MM.1S (cell line): ENCODE data around the gene PXYLP1.

Experiments
- DNase-seq: peaks from one replicate; pipeline ENCODE4 v3.0.0-alpha.2; 2015
- H2AFZ ChIP-seq: fragments of 300-600 bp; sonication (generic); 2 replicates; pipeline ENCODE4 v1.6.0; 2016; ENCODE audit warnings: antibody characterized with exemption, low read length
- H3F3A ChIP-seq: fragments of 300-600 bp; sonication (generic); 2 replicates; pipeline ENCODE4 v1.6.1; 2016; ENCODE audit warnings: mild to moderate bottlenecking, antibody characterized with exemption, low read length, moderate library complexity, mixed read lengths; ENCODE audit not compliant: insufficient read depth
- H3K27ac ChIP-seq: fragments of 300-600 bp; sonication (generic); 2 replicates; pipeline ENCODE4 v1.5.1; 2016; ENCODE audit warnings: mild to moderate bottlenecking, low read length
- H3K27me3 ChIP-seq: fragments of 300-600 bp; sonication (generic); replicated peaks from 2 replicates; pipeline ENCODE4 v1.6.0; 2016; ENCODE audit warnings: low read length; ENCODE audit not compliant: insufficient read depth
- H3K36me3 ChIP-seq: fragments of 300-600 bp; sonication (generic); replicated peaks from 2 replicates; pipeline ENCODE4 v1.6.1; 2016; ENCODE audit warnings: mild to moderate bottlenecking, low read length, mixed read lengths; ENCODE audit not compliant: insufficient read depth
- H3K4me1 ChIP-seq: fragments of 300-600 bp; sonication (generic); 2 replicates; pipeline ENCODE4 v1.6.1; 2016; ENCODE audit warnings: low read length, mixed read lengths
- H3K4me2 ChIP-seq: fragments of 300-600 bp; sonication (generic); 2 replicates; pipeline ENCODE4 v1.6.0; 2016; ENCODE audit warnings: low read depth, low read length
- H3K4me3 ChIP-seq: fragments of 300-600 bp; sonication (generic); 2 replicates; pipeline ENCODE4 v1.5.1; 2016; ENCODE audit warnings: low read length, mixed read lengths
- H3K79me2 ChIP-seq: fragments of 300-600 bp; sonication (generic); 2 replicates; pipeline ENCODE4 v1.6.1; 2016; ENCODE audit warnings: mixed run types, low read length, mixed read lengths
- H3K9ac ChIP-seq: fragments of 300-600 bp; sonication (generic); 2 replicates; pipeline ENCODE4 v1.6.1; 2016; ENCODE audit warnings: low read length, mixed read lengths
- H3K9me2 ChIP-seq: fragments of 300-600 bp; sonication (generic); replicated peaks from 2 replicates; pipeline ENCODE4 v1.6.1; 2016; ENCODE audit warnings: mild to moderate bottlenecking, low read length, mixed read lengths; ENCODE audit not compliant: insufficient read depth
- H3K9me3 ChIP-seq: fragments of 300-600 bp; sonication (generic); replicated peaks from 2 replicates; pipeline ENCODE4 v1.6.1; 2016; ENCODE audit warnings: mild to moderate bottlenecking, low read length, mixed read lengths; ENCODE audit not compliant: insufficient read depth
- H4K20me1 ChIP-seq: fragments of 300-600 bp; sonication (generic); 2 replicates; pipeline ENCODE4 v1.6.1; 2016; ENCODE audit warnings: mild to moderate bottlenecking, low read length, moderate library complexity, mixed read lengths; ENCODE audit not compliant: insufficient read depth
- EZH2 ChIP-seq: fragments of 300-600 bp; sonication (generic); optimal IDR thresholded peaks from 2 replicates; pipeline ENCODE3; 2017; ENCODE audit warnings: low read depth, mild to moderate bottlenecking, antibody characterized with exemption, low read length, mixed read lengths
- EZH2phosphoT487 ChIP-seq: fragments of 300-600 bp; sonication (generic); IDR thresholded peaks from 2 replicates; pipeline ENCODE4 v1.6.1; 2018; ENCODE audit warnings: antibody characterized with exemption, low read length
- TF ChIP-seq, protein P1 (sequence below): fragments of 300-600 bp; sonication (generic); IDR thresholded peaks from 2 replicates; pipeline ENCODE4 v1.5.1; 2016; ENCODE audit warnings: antibody characterized with exemption, low read length, mixed read lengths

Gene PXYLP1

DNA sequence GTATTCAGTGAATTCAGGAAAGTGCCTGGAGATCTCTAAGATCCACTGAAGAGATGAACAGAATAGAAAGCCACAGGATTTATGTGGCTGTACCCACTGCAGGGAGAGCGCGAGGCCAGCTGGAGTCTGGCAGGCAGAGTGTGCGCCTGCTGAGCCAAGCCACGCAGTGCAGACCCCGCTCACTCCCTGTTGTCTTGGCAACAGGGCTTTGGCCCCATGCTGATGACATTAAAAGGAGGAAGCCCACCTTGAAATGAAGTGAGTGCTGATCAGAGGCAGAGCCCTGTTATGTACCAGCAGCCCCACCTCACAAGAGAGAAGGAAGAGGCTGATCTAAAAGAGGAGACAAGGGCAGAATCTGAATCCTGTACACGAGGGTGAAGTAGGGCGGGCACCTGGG lies 36.7 kb downstream of the PXYLP1 start:
- TF ChIP-seq EZH2phosphoT487 (no peak), EZH2 (no peak)
- TF ChIP-seq, protein P1, sequence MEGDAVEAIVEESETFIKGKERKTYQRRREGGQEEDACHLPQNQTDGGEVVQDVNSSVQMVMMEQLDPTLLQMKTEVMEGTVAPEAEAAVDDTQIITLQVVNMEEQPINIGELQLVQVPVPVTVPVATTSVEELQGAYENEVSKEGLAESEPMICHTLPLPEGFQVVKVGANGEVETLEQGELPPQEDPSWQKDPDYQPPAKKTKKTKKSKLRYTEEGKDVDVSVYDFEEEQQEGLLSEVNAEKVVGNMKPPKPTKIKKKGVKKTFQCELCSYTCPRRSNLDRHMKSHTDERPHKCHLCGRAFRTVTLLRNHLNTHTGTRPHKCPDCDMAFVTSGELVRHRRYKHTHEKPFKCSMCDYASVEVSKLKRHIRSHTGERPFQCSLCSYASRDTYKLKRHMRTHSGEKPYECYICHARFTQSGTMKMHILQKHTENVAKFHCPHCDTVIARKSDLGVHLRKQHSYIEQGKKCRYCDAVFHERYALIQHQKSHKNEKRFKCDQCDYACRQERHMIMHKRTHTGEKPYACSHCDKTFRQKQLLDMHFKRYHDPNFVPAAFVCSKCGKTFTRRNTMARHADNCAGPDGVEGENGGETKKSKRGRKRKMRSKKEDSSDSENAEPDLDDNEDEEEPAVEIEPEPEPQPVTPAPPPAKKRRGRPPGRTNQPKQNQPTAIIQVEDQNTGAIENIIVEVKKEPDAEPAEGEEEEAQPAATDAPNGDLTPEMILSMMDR, result no peak
- Histone ChIP-seq H3K27ac (no peak overlapping the region), H2AFZ (no peak overlapping the region), H3K9me2 (no peaks in the 10 kb centered on the region), H3K79me2 (no peaks in the 10 kb centered on the region), H3K4me3 (no peak overlapping the region), H4K20me1 (no peaks in the 10 kb centered on the region), H3K9ac (no peak overlapping the region), H3K4me2 (no peak overlapping the region), H3K4me1 (no peaks in the 10 kb centered on the region), H3K9me3 (no peaks in the 10 kb centered on the region), H3K27me3 (no peaks in the 10 kb centered on the region), H3F3A (no peaks in the 10 kb centered on the region), H3K36me3 (no peaks in the 10 kb centered on the region)
- DNase-seq, result no peak

DNA sequence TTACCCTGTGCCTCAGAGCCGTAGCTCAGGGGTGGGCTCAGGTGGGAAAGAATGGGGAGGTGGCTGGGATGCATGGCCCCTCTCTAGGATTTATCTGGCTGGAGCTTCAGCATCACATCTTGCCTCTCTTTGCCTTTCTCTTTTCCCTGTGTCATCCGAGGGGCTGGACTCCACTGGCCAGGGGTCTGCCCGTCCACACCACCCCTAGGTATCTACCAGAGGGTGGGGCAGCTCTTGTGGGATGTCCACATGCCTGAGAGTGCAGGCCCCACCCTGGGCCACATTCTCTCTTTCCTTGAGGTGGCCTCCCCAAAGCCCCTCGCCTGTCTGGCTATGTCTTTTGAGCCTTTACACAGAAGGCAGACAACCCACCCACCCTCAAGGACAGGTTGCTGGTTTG lies 37.2 kb downstream of the PXYLP1 start:
- Histone ChIP-seq H2AFZ (no peak overlapping the region), H4K20me1 (no peaks in the 10 kb centered on the region), H3K79me2 (no peaks in the 10 kb centered on the region), H3K27me3 (no peaks in the 10 kb centered on the region), H3F3A (no peaks in the 10 kb centered on the region), H3K4me3 (no peak overlapping the region), H3K9me3 (no peaks in the 10 kb centered on the region), H3K4me1 (no peaks in the 10 kb centered on the region), H3K36me3 (no peaks in the 10 kb centered on the region), H3K27ac (no peak overlapping the region), H3K9me2 (no peaks in the 10 kb centered on the region), H3K9ac (no peak overlapping the region), H3K4me2 (no peak overlapping the region)
- no peak for TF ChIP-seq EZH2phosphoT487
- TF ChIP-seq, protein P1, result no peak
- no peak for TF ChIP-seq EZH2
- DNase-seq, result no peak

DNA sequence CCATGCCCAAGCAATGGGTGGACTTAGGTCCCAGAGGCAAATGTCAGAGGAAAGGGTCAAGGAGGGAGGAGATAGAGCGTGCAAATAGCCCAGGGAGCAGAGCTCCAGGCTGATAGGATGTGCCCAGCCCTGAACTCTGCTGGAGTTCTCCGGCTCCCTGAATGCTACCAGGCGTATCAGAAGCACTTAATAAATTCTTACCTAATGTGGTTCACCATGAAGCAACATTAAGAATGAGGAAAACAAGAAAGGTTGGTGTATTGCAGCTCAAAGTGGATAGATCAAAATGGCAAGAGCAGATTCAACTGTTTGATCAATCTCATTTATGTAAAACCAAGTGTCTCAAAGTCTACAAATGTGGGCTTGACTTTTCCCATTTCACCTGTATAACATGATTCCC lies 38.3 kb downstream of the PXYLP1 start:
- H3K27me3 ChIP-seq, result no peaks in the 10 kb centered on the region
- no peak overlapping the region for H3K4me3 ChIP-seq
- TF ChIP-seq EZH2, result no peak
- TF ChIP-seq EZH2phosphoT487, result no peak
- TF ChIP-seq, protein P1, result no peak
- no peak overlapping the region for H3K9ac ChIP-seq
- no peaks in the 10 kb centered on the region for H3K4me1 ChIP-seq
- DNase-seq, result no peak
- H3F3A ChIP-seq, result no peaks in the 10 kb centered on the region
- H3K36me3 ChIP-seq, result no peaks in the 10 kb centered on the region
- no peaks in the 10 kb centered on the region for H4K20me1 ChIP-seq
- H3K27ac ChIP-seq, result no peak overlapping the region
- H2AFZ ChIP-seq, result no peak overlapping the region
- no peak overlapping the region for H3K4me2 ChIP-seq
- no peaks in the 10 kb centered on the region for H3K9me2 ChIP-seq
- no peaks in the 10 kb centered on the region for H3K79me2 ChIP-seq
- H3K9me3 ChIP-seq, result no peaks in the 10 kb centered on the region
